GM23338 (cell line): ENCODE results near the gene RPL41.

Source experiments
- CREB1 ChIP-seq: fragments of 250-450 bp; sonication (Bioruptor Pico); IDR thresholded peaks from 2 replicates; pipeline ENCODE4 v1.5.0; 2020; ENCODE audit warnings: low read depth, mild to moderate bottlenecking, moderate library complexity
- CTCF ChIP-seq, 2 experiments: fragments of 200-600 bp in 1 of 2; sonication (generic) in 1 of 2; conservative IDR thresholded peaks; 2 replicates each; pipeline versions ENCODE4 v1.5.1 to v1.6.1; 2016 to 2017; ENCODE audit warnings: antibody characterized with exemption in 2 of 2, low read depth in 2 of 2, mild to moderate bottlenecking in 2 of 2, moderate library complexity in 1 of 2
- ETS1 ChIP-seq: IDR thresholded peaks from 2 replicates; pipeline ENCODE4 v1.6.1; 2016; ENCODE audit warnings: antibody characterized with exemption
- EZH2 ChIP-seq: fragments of 200-600 bp; sonication (generic); IDR thresholded peaks from one replicate; pipeline ENCODE4 v1.8.0; 2017; ENCODE audit warnings: antibody characterized with exemption, mild to moderate bottlenecking, low read depth; ENCODE audit not compliant: unreplicated experiment
- EZH2phosphoT487 ChIP-seq: fragments of 200-600 bp; sonication (generic); IDR thresholded peaks from one replicate; pipeline ENCODE4 v1.8.1; 2018; ENCODE audit warnings: antibody characterized with exemption; ENCODE audit not compliant: unreplicated experiment
- JUNB ChIP-seq: IDR thresholded peaks from one replicate; pipeline ENCODE4 v1.6.1; 2016; ENCODE audit warnings: antibody characterized with exemption; ENCODE audit not compliant: unreplicated experiment
- NANOG ChIP-seq: IDR thresholded peaks from 2 replicates; pipeline ENCODE4 v1.6.1; 2016; ENCODE audit warnings: antibody characterized with exemption, borderline replicate concordance
- POLR2AphosphoS5 ChIP-seq: IDR thresholded peaks from 2 replicates; pipeline ENCODE4 v1.6.1; 2016; ENCODE audit warnings: antibody characterized with exemption, low read depth
- REST ChIP-seq: IDR thresholded peaks from one replicate; pipeline ENCODE4 v1.6.1; 2018; ENCODE audit warnings: antibody characterized with exemption; ENCODE audit not compliant: unreplicated experiment
- STAT1 ChIP-seq: IDR thresholded peaks from one replicate; pipeline ENCODE4 v1.6.1; 2016; ENCODE audit warnings: antibody characterized with exemption; ENCODE audit not compliant: unreplicated experiment
- ZNF114 ChIP-seq: fragments of 250-450 bp; sonication (Bioruptor Pico); IDR thresholded peaks from 2 replicates; pipeline ENCODE4 v1.5.0; 2020; ENCODE audit warnings: mild to moderate bottlenecking, moderate library complexity
- ZNF462 ChIP-seq: fragments of 250-450 bp; sonication (Bioruptor Pico); IDR thresholded peaks from 2 replicates; pipeline ENCODE4 v1.5.0; 2020; ENCODE audit warnings: mild to moderate bottlenecking, moderate library complexity

DNA sequence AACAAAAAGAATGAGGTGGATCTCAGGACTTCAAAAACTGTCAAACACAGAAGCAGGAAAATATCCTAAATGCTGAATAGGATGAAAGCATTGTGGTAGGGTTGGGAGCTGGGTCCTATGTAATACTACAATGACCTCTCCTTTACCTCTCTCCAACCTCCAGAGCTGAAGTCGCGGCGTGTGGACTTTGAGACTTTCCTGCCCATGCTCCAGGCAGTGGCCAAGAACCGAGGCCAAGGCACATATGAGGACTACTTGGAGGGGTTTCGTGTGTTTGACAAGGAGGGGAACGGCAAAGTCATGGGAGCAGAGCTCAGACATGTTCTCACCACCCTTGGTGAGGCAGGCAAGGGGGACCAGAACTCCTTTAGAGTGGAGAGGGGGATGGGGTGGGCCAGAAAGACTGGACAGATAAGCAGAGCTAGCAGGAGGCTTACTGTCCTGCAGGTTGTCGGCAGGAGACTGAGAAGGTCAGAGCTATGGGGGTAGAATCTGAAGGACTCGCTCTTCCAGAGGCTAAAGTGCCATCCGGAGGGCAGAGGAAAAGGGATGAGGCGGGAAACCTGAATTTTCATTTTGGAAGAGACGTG, 38.9 kb downstream of the RPL41 start:
- TF ChIP-seq EZH2 (no peak), CTCF (conservative IDR thresholded peaks at IDR 0.05; ENCODE audit: low read depth in 2 of 2) (no peak), POLR2AphosphoS5 (no peak), CREB1 (CRISPR knock-in tag) (no peak), EZH2phosphoT487 (no peak), JUNB (no peak), REST (no peak), ZNF462 (no peak), NANOG (no peak), ETS1 (no peak), STAT1 (no peak), ZNF114 (CRISPR knock-in tag) (no peak)
